ENCODE measurements around the gene ZNF556. TPM values are rescaled to one million over a fixed set of nuclear protein-coding genes. Genes with fewer than 3 reads are reported as not detected.
A peak's percentile ranks its signal among the peaks of the same experiment; 100 is the strongest.

ZNF556 gene
- total and polyA plus RNA-seq, 12 donors = 0.01 to 0.04 (median 0.03) TPM; not detected in 9

DNA sequence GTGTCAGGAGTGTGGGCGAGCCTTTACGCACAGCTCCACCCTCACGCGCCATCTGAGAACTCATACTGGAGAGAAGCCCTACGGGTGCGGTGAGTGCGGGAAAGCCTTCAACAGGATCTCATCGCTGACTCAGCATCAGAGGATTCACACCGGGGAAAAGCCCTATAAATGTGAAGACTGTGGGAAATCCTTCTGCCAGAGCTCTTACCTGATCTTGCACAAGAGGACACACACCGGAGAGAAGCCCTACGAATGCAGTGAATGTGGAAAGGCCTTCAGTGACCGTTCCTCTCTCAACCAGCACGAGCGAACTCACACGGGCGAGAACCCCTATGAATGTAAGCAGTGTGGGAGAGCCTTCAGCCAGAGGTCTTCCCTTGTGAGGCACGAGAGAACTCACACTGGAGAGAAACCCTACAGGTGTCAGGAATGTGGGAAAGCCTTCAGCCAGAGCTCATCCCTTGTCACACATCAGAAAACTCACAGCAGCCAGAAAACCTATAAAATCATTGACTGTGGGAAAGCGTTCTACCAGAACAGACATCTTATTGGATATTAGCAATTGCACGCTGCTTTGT lies 32.8 kb upstream of the ZNF556 start:
- Histone ChIP-seq H3K27ac (no peak overlapping the region), H3K4me1 (no peaks in the 10 kb centered on the region), H3K9me3 (peaks cover 3 to 100% (median 66%) of the 10 kb centered on the region in 11 donors), H3K27me3 (no peaks in the 10 kb centered on the region), H3K36me3 (peaks cover 7 to 85% (median 31%) of the 10 kb centered on the region in 9 donors), H3K4me3 (no peak overlapping the region)
- DNase-seq (no peak), ATAC-seq (no peak)
- TF ChIP-seq, protein P1, sequence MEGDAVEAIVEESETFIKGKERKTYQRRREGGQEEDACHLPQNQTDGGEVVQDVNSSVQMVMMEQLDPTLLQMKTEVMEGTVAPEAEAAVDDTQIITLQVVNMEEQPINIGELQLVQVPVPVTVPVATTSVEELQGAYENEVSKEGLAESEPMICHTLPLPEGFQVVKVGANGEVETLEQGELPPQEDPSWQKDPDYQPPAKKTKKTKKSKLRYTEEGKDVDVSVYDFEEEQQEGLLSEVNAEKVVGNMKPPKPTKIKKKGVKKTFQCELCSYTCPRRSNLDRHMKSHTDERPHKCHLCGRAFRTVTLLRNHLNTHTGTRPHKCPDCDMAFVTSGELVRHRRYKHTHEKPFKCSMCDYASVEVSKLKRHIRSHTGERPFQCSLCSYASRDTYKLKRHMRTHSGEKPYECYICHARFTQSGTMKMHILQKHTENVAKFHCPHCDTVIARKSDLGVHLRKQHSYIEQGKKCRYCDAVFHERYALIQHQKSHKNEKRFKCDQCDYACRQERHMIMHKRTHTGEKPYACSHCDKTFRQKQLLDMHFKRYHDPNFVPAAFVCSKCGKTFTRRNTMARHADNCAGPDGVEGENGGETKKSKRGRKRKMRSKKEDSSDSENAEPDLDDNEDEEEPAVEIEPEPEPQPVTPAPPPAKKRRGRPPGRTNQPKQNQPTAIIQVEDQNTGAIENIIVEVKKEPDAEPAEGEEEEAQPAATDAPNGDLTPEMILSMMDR (IDR thresholded peaks at IDR 0.05) = no peak
- 98% methylated on average over 19 of the region's 19 CpGs for WGBS, 2 donors
- intact Hi-C loops (cut with DNase I) = no loop called here

DNA sequence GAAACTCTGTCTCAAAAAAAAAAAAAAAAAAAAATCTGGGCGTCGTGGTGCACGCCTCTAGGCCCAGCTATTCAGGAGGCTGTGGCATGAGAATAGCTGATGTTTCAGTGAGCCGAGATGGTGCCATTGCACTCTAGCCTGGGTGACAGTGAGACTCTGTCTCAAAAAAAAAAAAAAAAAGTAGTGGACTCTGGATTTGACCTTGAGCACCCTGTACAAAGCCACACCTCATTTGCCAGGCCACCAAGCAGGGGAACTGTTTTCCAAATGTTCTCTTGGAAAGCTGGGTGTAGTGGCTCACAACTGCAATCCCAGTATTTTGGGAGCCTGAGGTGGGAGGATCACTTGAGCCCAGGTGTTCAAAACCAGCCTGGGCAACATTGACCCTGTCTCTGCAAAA lies 29.7 kb upstream of the ZNF556 start:
- ATAC-seq (no peak), DNase-seq (no peak)
- Histone ChIP-seq H3K4me1 (peaks cover 0 to 10% (median 5%) of the 10 kb centered on the region in 9 donors), H3K27me3 (no peaks in the 10 kb centered on the region), H3K9me3 (peaks cover 3 to 78% (median 55%) of the 10 kb centered on the region in 11 donors), H3K27ac (no peak overlapping the region), H3K36me3 (peaks cover 4 to 60% (median 26%) of the 10 kb centered on the region in 9 donors), H3K4me3 (no peak overlapping the region)
- intact Hi-C loops (cut with DNase I) = no loop called here
- TF ChIP-seq, protein P1 (IDR thresholded peaks at IDR 0.05) = no peak
- WGBS, 2 donors = 88% methylated on average over 4 of the region's 4 CpGs

DNA sequence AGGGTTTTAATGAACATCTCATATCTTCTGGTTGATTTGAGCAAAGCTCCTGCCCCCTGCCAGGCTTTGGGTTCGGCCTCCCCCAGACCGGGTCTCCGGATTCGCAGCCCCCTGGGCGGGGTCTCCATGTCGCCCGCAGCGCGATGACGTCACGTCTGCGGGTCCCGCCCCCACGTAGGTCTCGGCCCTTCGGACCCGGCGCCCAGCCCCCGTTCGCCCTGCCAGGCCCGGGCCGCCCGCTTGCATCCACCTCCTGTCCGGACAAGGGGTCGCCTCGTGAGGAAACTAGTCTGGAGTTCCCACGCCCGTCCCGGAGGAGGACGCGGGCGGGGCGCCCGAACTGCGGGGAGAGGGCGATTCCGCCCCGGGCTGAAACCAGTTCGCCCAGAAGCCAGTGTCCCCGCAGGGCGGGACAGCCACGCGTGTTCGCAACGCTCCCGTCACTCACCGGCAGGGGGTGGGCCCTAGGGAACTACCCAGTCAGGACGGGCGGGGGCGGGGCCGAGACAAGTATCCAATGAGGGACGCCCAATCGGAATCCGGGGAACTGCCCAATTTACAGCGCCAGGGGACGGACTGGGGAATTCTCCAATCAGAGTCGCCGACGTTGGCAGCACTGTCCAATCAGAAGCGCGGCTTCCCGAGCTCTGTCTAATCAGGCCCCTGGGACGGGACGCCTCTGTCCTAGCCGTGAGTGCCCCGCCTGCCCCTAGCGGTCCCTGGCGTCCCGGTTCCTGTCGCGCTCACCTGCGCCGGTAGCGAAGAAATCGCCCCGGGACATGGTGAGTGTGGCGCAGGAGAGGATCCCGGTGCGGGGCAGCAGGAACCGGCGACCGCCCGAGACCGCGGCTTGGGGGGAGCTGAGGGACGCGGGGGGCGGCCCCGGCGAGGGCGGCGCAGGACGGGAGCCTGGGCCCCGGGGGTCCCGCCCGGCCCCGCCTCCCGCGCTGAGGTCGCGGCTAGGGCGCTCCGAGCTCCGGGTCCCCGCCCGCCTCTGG lies 26.0 kb upstream of the ZNF556 start, which contains the start of gene ZNF555:
ZNF555 (plus strand) TSS at position 682 of the 998 bp plus-strand sequence; CDS start at position 780, 98 bp downstream.
- peaks cover 0 to 53% (median 18%) of the 10 kb centered on the region in 11 donors for H3K9me3 ChIP-seq
- 0% methylated on average over 85 to 106 of the region's 106 CpGs for WGBS, 2 donors
- no peaks in the 10 kb centered on the region for H3K27me3 ChIP-seq
- intact Hi-C loops (cut with DNase I) = loop anchor here in 2 of 10 donors (1.0 to 2.0 kb wide), 2 partner anchors 58 kb away; partner anchors contain the start of gene SGTA (in 2 of the 2)
- TF ChIP-seq, protein P1 (IDR thresholded peaks at IDR 0.05) = peak; percentile 20 to 75 (median 56)
- peak; percentile 96 to 99 (median 98) for ATAC-seq
- peak within 1 kb of the TSS; percentile 46 to 88 (median 72) for H3K4me3 ChIP-seq
- H3K4me1 ChIP-seq = peaks cover 0 to 31% (median 18%) of the 10 kb centered on the region in 9 donors
- peak; percentile 98 to 100 for DNase-seq
- peaks cover 0 to 33% (median 4%) of the 10 kb centered on the region in 9 donors for H3K36me3 ChIP-seq
- peak within 1 kb of the TSS; percentile 88 to 97 (median 91) for H3K27ac ChIP-seq

Measured in heart right ventricle (tissue), 16 donors.